Natural killer cell (primary cell): ENCODE measurements around the gene TCHP. TPM values are rescaled to one million over a fixed set of nuclear protein-coding genes. Genes with fewer than 3 reads are reported as not detected.

Experiments used
- ATAC-seq, 3 donors: fragments of 150-1000 bp in 2 of 3; fragments of 200-7000 bp in 1 of 3; cut with Tn5 transposase; 1 replicate in 1 of 3; 2 replicates in 2 of 3; pipeline ENCODE4 v1.10.0; 2021; ENCODE audit warnings: mild to moderate bottlenecking in 2 of 3, moderate library complexity in 2 of 3
- DNase-seq, 2 donors: peaks; one replicate each; pipeline versions ENCODE4 v3.0.0 to v3.0.0-alpha.2; 2013 to 2021; ENCODE audit warnings: mixed read lengths in 1 of 2
- H3K27ac ChIP-seq: one replicate; pipeline ENCODE4 v1.5.1; 2013; ENCODE audit warnings: mild to moderate bottlenecking, low read length
- H3K27me3 ChIP-seq: one replicate; pipeline ENCODE4 v1.6.1; 2013; ENCODE audit warnings: low read length; ENCODE audit not compliant: control insufficient read depth, insufficient read depth
- H3K36me3 ChIP-seq: one replicate; pipeline ENCODE4 v1.6.1; 2013; ENCODE audit warnings: low read length; ENCODE audit not compliant: control insufficient read depth, insufficient read depth
- H3K4me1 ChIP-seq: one replicate; pipeline ENCODE4 v1.6.1; 2013; ENCODE audit warnings: low read length; ENCODE audit not compliant: control insufficient read depth, insufficient read depth
- H3K4me3 ChIP-seq: one replicate; pipeline ENCODE4 v1.5.1; 2013; ENCODE audit warnings: low read length
- H3K9me3 ChIP-seq: one replicate; pipeline ENCODE4 v1.6.1; 2013; ENCODE audit warnings: low read length; ENCODE audit not compliant: control insufficient read depth, insufficient read depth
- H3K27ac Mint-ChIP-seq, 2 donors: one replicate each; pipeline ENCODE4 v1.8.0; 2022; ENCODE audit warnings: mild to moderate bottlenecking in 2 of 2, mixed read lengths in 2 of 2, moderate library complexity in 1 of 2
- H3K27me3 Mint-ChIP-seq, 2 donors: one replicate each; pipeline ENCODE4 v1.8.0; 2022; ENCODE audit warnings: low read depth in 2 of 2, mixed read lengths in 2 of 2
- H3K36me3 Mint-ChIP-seq: one replicate; pipeline ENCODE4 v1.8.0; 2022; ENCODE audit warnings: mixed read lengths
- H3K4me1 Mint-ChIP-seq, 2 donors: one replicate each; pipeline ENCODE4 v1.8.0; 2022; ENCODE audit warnings: mixed read lengths in 2 of 2
- H3K4me3 Mint-ChIP-seq: one replicate; pipeline ENCODE4 v1.8.0; 2022; ENCODE audit warnings: mild to moderate bottlenecking, moderate library complexity, mixed read lengths
- H3K9me3 Mint-ChIP-seq, 2 donors: one replicate each; pipeline ENCODE4 v1.8.0; 2022; ENCODE audit warnings: mixed read lengths in 2 of 2
- WGBS: methylation state at CpG from one replicate; pipeline ENCODE4 v1.1.7; 2013; ENCODE audit warnings: missing lambda C conversion rate; ENCODE audit not compliant: insufficient coverage; 5-methylcytosine and 5-hydroxymethylcytosine counted together
- intact Hi-C: fragments of 100-400 bp; cut with micrococcal nuclease; formaldehyde crosslinking; loops from one replicate; pipeline ENCODE4 v1.14.2; 2022
- total RNA-seq, 4 donors: library from RNA; stranded (reverse); fragments of 120-200 nt in 1 of 4; gene quantifications; one replicate each; pipeline versions ENCODE4 v1.2.3 to v1.2.4, GENCODE V29; 2013 to 2022
- TF ChIP-seq, protein P1 (sequence below): fragments of 200-600 bp; IDR thresholded peaks from one replicate; pipeline ENCODE4 v1.8.0; 2022; ENCODE audit warnings: antibody characterized with exemption

TCHP gene
- total RNA-seq, 3 donors from 2014 or later (not counting 1 experiment from before 2014, with no cell fraction given) = 33.7 to 42.5 (median 38.7) TPM

DNA sequence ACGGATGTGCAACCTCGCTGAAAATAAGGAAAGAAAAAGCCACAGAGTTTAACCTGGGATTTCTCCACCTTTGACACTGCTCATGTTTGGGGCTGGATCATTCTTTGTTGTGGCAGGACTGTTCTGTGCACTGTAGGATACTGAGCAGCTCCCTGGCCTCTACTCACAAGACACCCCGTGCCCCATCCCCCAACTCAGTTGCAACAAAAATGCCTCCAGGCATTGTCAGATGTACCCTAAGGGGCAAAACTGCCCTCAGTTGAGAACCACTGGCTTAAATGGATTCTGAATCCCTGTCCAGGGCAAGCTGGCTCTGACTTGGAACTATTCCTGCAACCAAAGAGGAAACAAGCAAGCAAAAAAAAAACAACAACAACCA, 21.8 kb upstream of the TCHP start:
- H3K4me1 ChIP-seq = peaks cover 42% of the 10 kb centered on the region
- Mint-ChIP-seq H3K27ac (peak overlapping the region; percentile 80 to 97), H3K4me1 (peaks cover 65% of the 10 kb centered on the region in 2 donors), H3K9me3 (no peaks in the 10 kb centered on the region), H3K36me3 (no peaks in the 10 kb centered on the region), H3K27me3 (no peaks in the 10 kb centered on the region), H3K4me3 (peak overlapping the region; percentile 95)
- no peaks in the 10 kb centered on the region for H3K36me3 ChIP-seq
- DNase-seq (no peak), ATAC-seq (no peak)
- TF ChIP-seq, protein P1, sequence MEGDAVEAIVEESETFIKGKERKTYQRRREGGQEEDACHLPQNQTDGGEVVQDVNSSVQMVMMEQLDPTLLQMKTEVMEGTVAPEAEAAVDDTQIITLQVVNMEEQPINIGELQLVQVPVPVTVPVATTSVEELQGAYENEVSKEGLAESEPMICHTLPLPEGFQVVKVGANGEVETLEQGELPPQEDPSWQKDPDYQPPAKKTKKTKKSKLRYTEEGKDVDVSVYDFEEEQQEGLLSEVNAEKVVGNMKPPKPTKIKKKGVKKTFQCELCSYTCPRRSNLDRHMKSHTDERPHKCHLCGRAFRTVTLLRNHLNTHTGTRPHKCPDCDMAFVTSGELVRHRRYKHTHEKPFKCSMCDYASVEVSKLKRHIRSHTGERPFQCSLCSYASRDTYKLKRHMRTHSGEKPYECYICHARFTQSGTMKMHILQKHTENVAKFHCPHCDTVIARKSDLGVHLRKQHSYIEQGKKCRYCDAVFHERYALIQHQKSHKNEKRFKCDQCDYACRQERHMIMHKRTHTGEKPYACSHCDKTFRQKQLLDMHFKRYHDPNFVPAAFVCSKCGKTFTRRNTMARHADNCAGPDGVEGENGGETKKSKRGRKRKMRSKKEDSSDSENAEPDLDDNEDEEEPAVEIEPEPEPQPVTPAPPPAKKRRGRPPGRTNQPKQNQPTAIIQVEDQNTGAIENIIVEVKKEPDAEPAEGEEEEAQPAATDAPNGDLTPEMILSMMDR = no peak
- WGBS = 98% methylated on average over 3 of the region's 3 CpGs
- H3K4me3 ChIP-seq = no peak overlapping the region
- intact Hi-C loops = no loop called here
- H3K9me3 ChIP-seq = no peaks in the 10 kb centered on the region
- H3K27ac ChIP-seq = no peak overlapping the region
- no peaks in the 10 kb centered on the region for H3K27me3 ChIP-seq

GRCh38 chr12:109878749-109879148, 21.3 kb upstream of the TCHP start:
- Mint-ChIP-seq H3K9me3 (no peaks in the 10 kb centered on the region), H3K4me3 (peak overlapping the region; percentile 95), H3K36me3 (no peaks in the 10 kb centered on the region), H3K4me1 (peaks cover 63 to 65% of the 10 kb centered on the region in 2 donors), H3K27ac (peak overlapping the region; percentile 80 to 97), H3K27me3 (no peaks in the 10 kb centered on the region)
- Histone ChIP-seq H3K4me1 (peaks cover 42% of the 10 kb centered on the region), H3K4me3 (no peak overlapping the region), H3K36me3 (no peaks in the 10 kb centered on the region), H3K9me3 (no peaks in the 10 kb centered on the region), H3K27ac (no peak overlapping the region), H3K27me3 (no peaks in the 10 kb centered on the region)
- DNase-seq (no peak), ATAC-seq (no peak)
- TF ChIP-seq, protein P1 = no peak
- WGBS = 74% methylated on average over 7 of the region's 7 CpGs
- intact Hi-C loops = no loop called here

DNA sequence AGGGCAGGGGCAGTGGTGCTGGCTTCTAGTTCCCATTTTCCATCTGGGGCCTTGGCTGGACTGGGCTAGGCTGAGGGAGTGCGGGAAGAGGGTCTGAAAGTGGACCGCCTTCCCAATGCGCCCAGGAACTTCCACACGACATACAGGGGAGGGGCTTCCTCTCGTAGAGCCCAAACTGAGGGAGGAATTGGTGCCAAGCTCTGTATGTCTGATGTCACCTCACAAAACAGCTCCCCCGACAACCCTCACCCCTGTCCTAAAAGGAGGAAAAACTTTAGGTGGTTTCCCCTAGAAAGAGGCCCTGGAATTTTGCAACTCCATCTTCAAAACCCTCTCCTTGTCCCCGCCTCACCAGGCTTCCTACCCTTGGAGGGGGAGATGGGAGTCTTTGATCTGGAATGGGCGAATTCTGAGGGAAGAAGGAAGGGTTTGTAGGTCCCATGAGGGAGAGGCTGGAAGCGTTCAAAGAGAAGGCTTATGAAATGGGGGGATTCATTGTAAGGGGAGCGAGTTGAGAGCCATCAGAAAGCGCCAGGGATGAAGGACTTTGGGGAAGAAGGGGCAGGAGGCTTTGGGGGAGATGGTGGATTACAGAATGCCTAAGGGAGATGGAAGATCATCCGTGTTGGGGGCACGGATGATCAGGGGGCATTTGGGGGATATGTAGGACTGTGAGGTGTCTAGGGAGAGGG, 20.6 kb upstream of the TCHP start:
- Mint-ChIP-seq H3K4me1 (peaks cover 56 to 62% of the 10 kb centered on the region in 2 donors), H3K27ac (peak overlapping the region; percentile 80 to 97), H3K9me3 (no peaks in the 10 kb centered on the region), H3K27me3 (no peaks in the 10 kb centered on the region), H3K36me3 (no peaks in the 10 kb centered on the region), H3K4me3 (peak overlapping the region; percentile 95)
- H3K27me3 ChIP-seq = no peaks in the 10 kb centered on the region
- ATAC-seq (no peak), DNase-seq (peak in 1 of 2 donors; percentile 44)
- TF ChIP-seq, protein P1 = no peak
- no peaks in the 10 kb centered on the region for H3K36me3 ChIP-seq
- peak overlapping the region; percentile 96 for H3K4me3 ChIP-seq
- intact Hi-C loops = loop anchor here (1.0 to 10.0 kb wide), 5 partner anchors 21 to 1555 kb away; partner anchors contain the start of genes ANKRD13A, GIT2 and TCHP
- WGBS = 15% methylated on average over 11 of the region's 13 CpGs
- H3K9me3 ChIP-seq = no peaks in the 10 kb centered on the region
- H3K27ac ChIP-seq = peak overlapping the region; percentile 95
- peaks cover 42% of the 10 kb centered on the region for H3K4me1 ChIP-seq
